Spleen (tissue), 11 donors: Measurements from ENCODE around the gene CCDC3. TPM values are rescaled to one million over a fixed set of nuclear protein-coding genes. Genes with fewer than 3 reads are reported as not detected.

Experiments
- DNase-seq: peaks from one replicate; pipeline ENCODE4 v3.0.0-alpha.2; 2020
- H3K27ac ChIP-seq, 8 donors: fragments of 200-600 bp; sonication (generic) in 7 of 8; 1 replicate in 4 of 8; 2 replicates in 4 of 8; pipeline versions ENCODE4 v1.5.0 to v1.8.0; 2016 to 2021; ENCODE audit warnings: inconsistent platforms in 4 of 8, mild to moderate bottlenecking in 4 of 8, moderate library complexity in 1 of 8
- H3K27me3 ChIP-seq, 7 donors: fragments of 200-600 bp; sonication (generic) in 6 of 7; replicated peaks in 1 of 7; 1 replicate in 4 of 7; 2 replicates in 3 of 7; pipeline versions ENCODE4 v1.5.0 to v1.8.0; 2016 to 2021; ENCODE audit warnings: inconsistent platforms in 3 of 7, mild to moderate bottlenecking in 1 of 7
- H3K36me3 ChIP-seq, 6 donors: fragments of 200-600 bp; sonication (generic) in 5 of 6; 1 replicate in 4 of 6; 2 replicates in 2 of 6; pipeline versions ENCODE4 v1.5.0 to v1.8.0; 2016 to 2021; ENCODE audit warnings: inconsistent platforms in 2 of 6
- H3K4me1 ChIP-seq, 6 donors: fragments of 200-600 bp; sonication (generic) in 5 of 6; 1 replicate in 3 of 6; 2 replicates in 3 of 6; pipeline versions ENCODE4 v1.5.0 to v1.8.0; 2016 to 2021; ENCODE audit warnings: inconsistent platforms in 3 of 6
- H3K4me3 ChIP-seq, 8 donors: fragments of 200-600 bp; sonication (generic) in 7 of 8; 1 replicate in 4 of 8; 2 replicates in 4 of 8; pipeline versions ENCODE4 v1.5.0 to v1.8.0; 2016 to 2021; ENCODE audit warnings: inconsistent platforms in 4 of 8, mild to moderate bottlenecking in 4 of 8, moderate library complexity in 2 of 8
- H3K9me3 ChIP-seq, 8 donors: fragments of 200-600 bp; sonication (generic) in 7 of 8; 1 replicate in 4 of 8; 2 replicates in 4 of 8; pipeline versions ENCODE4 v1.5.0 to v1.8.0; 2016 to 2021; ENCODE audit warnings: inconsistent platforms in 4 of 8
- CTCF ChIP-seq, 11 experiments: fragments of 200-600 bp in 7 of 11; fragments of 450-650 bp in 4 of 11; sonication (generic) in 4 of 11; IDR thresholded peaks in 8 of 11; conservative IDR thresholded peaks in 3 of 11; 1 replicate in 7 of 11; 2 replicates in 4 of 11; pipeline versions ENCODE4 v1.4.0 to v1.8.0; 2016 to 2021; ENCODE audit warnings: antibody characterized with exemption in 11 of 11, inconsistent platforms in 4 of 11, mild to moderate bottlenecking in 1 of 11
- POLR2A ChIP-seq, 3 donors: fragments of 450-650 bp; IDR thresholded peaks; one replicate each; pipeline ENCODE4 v1.5.1; 2017; ENCODE audit warnings: antibody characterized with exemption in 3 of 3, mild to moderate bottlenecking in 1 of 3
- POLR2AphosphoS5 ChIP-seq, 3 donors: sonication (generic); formaldehyde crosslinking; IDR thresholded peaks; one replicate each; pipeline ENCODE4 v1.5.1; 2017; ENCODE audit warnings: antibody characterized with exemption in 3 of 3
- WGBS, 5 donors: extraction: QIAGEN DNeasy Blood & Tissue Kit in 3 of 5; methylation state at CpG; one replicate each; pipeline versions ENCODE4 v1.1.5 to v1.1.7; 2013 to 2018; 5-methylcytosine and 5-hydroxymethylcytosine counted together
- intact Hi-C: fragments of 100-400 bp; cut with DNase I; formaldehyde crosslinking; loops from one replicate; pipeline ENCODE4 v1.15.0; 2023; ENCODE audit warnings: low total_unique reads
- polyA plus RNA-seq, 3 donors: library from polyadenylated mRNA; stranded (reverse); fragments of 200-250 nt; gene quantifications; one replicate each; pipeline ENCODE4 v1.2.1, GENCODE V29; 2013
- total RNA-seq, 7 donors: library from RNA; depleted of rRNA in 3 of 7; stranded (reverse); fragments of >200 nt in 3 of 7; fragmentation: NEBNext Ultra II Directional in 4 of 7; extraction: Animal tissue kit (Norgen Biotek cat#: 25700) in 4 of 7; gene quantifications; one replicate each; pipeline versions ENCODE4 v1.1.0 to v1.2.1, GENCODE V29; 2016 to 2021
- donor health status: healthy with polysubstance abuse.
- donor health status: DM: no; HTN: no; CAD: no; lungs with moderate emphysema.
- donor health status: DM: no; HTN: no; CAD: no.
- donor health status: Bipolar disorder and iron deficiency.
- donor health status: healthy.
- donor health status: DM: no; HTN: no; CAD: no.
- donor health status: DM: yes; HTN: yes; CAD: no.

Gene CCDC3
- total and polyA plus RNA-seq, 10 donors: 4.7 to 36.9 (median 26.8) TPM

GRCh38 chr10:13048762-13049161 is 47.2 kb upstream of the CCDC3 start:
- Histone ChIP-seq H3K36me3 (no peaks in the 10 kb centered on the region), H3K27ac (no peak overlapping the region), H3K9me3 (no peaks in the 10 kb centered on the region), H3K4me1 (no peaks in the 10 kb centered on the region), H3K4me3 (no peak overlapping the region), H3K27me3 (no peaks in the 10 kb centered on the region)
- intact Hi-C loops: no loop called here
- DNase-seq: no peak
- TF ChIP-seq CTCF (IDR thresholded peaks at IDR 0.05 in 8 of 11, conservative IDR thresholded peaks at IDR 0.05 in 3 of 11): no peak
- 60 to 89% (median 68%) methylated on average over 3 of the region's 3 CpGs for WGBS, 5 donors

- TF ChIP-seq CTCF (IDR thresholded peaks at IDR 0.05 in 8 of 11, conservative IDR thresholded peaks at IDR 0.05 in 3 of 11) (no peak), POLR2AphosphoS5 (IDR thresholded peaks at IDR 0.05) (no peak), POLR2A (IDR thresholded peaks at IDR 0.05) (no peak)
- no peak for DNase-seq
- H3K36me3 ChIP-seq: no peaks in the 10 kb centered on the region
- no peak overlapping the region for H3K4me3 ChIP-seq
- no peaks in the 10 kb centered on the region for H3K27me3 ChIP-seq
- no peak overlapping the region for H3K27ac ChIP-seq
- 68 to 77% (median 75%) methylated on average over 12 of the region's 12 CpGs for WGBS, 5 donors
- peaks cover 0 to 6% (median 0%) of the 10 kb centered on the region in 8 donors for H3K9me3 ChIP-seq
- intact Hi-C loops: no loop called here
- no peaks in the 10 kb centered on the region for H3K4me1 ChIP-seq
These were observed 46.2 kb upstream of the CCDC3 start for GRCh38 chr10:13047529-13048206.

GRCh38 chr10:13046851-13047528 is 45.5 kb upstream of the CCDC3 start:
- H3K27me3 ChIP-seq: no peaks in the 10 kb centered on the region
- H3K4me1 ChIP-seq: no peaks in the 10 kb centered on the region
- H3K27ac ChIP-seq: no peak overlapping the region
- H3K9me3 ChIP-seq: peaks cover 0 to 6% (median 0%) of the 10 kb centered on the region in 8 donors
- DNase-seq: no peak
- no peak overlapping the region for H3K4me3 ChIP-seq
- WGBS, 5 donors: 81 to 95% (median 91%) methylated on average over 6 of the region's 6 CpGs
- no peaks in the 10 kb centered on the region for H3K36me3 ChIP-seq
- no peak for TF ChIP-seq POLR2A (IDR thresholded peaks at IDR 0.05)
- no peak for TF ChIP-seq POLR2AphosphoS5 (IDR thresholded peaks at IDR 0.05)
- no peak for TF ChIP-seq CTCF (IDR thresholded peaks at IDR 0.05 in 8 of 11, conservative IDR thresholded peaks at IDR 0.05 in 3 of 11)
- intact Hi-C loops: no loop called here

- WGBS, 5 donors: 81 to 92% (median 87%) methylated on average over 2 of the region's 2 CpGs
- Histone ChIP-seq H3K4me1 (no peaks in the 10 kb centered on the region), H3K27me3 (no peaks in the 10 kb centered on the region), H3K36me3 (no peaks in the 10 kb centered on the region), H3K9me3 (peaks cover 0 to 6% (median 0%) of the 10 kb centered on the region in 8 donors), H3K4me3 (no peak overlapping the region), H3K27ac (no peak overlapping the region)
- intact Hi-C loops: no loop called here
- no peak for TF ChIP-seq POLR2AphosphoS5 (IDR thresholded peaks at IDR 0.05)
- TF ChIP-seq CTCF (IDR thresholded peaks at IDR 0.05 in 8 of 11, conservative IDR thresholded peaks at IDR 0.05 in 3 of 11): no peak
- no peak for TF ChIP-seq POLR2A (IDR thresholded peaks at IDR 0.05)
- DNase-seq: no peak
These were observed 42.0 kb upstream of the CCDC3 start for GRCh38 chr10:13043520-13043919.
